Subcutaneous abdominal adipose tissue (tissue), 5 donors: ENCODE results near the gene URAD.

ENCODE experiments used
- H3K27ac ChIP-seq: one replicate; pipeline ENCODE4 v1.7.0; 2013; ENCODE audit warnings: low read depth, mild to moderate bottlenecking, inconsistent platforms, low read length, moderate library complexity
- H3K27me3 ChIP-seq, 5 donors: one replicate each; pipeline ENCODE4 v1.7.0; 2013; ENCODE audit warnings: low read length in 5 of 5, inconsistent platforms in 1 of 5; ENCODE audit not compliant: control insufficient read depth in 5 of 5, insufficient read depth in 4 of 5
- H3K36me3 ChIP-seq, 5 donors: one replicate each; pipeline ENCODE4 v1.7.0; 2013; ENCODE audit warnings: low read length in 5 of 5; ENCODE audit not compliant: control insufficient read depth in 5 of 5, insufficient read depth in 5 of 5
- H3K4me1 ChIP-seq, 5 donors: one replicate each; pipeline ENCODE4 v1.7.0; 2013; ENCODE audit warnings: low read length in 5 of 5, mild to moderate bottlenecking in 3 of 5, moderate library complexity in 1 of 5; ENCODE audit not compliant: control insufficient read depth in 5 of 5, insufficient read depth in 5 of 5
- H3K4me3 ChIP-seq, 5 donors: one replicate each; pipeline ENCODE4 v1.7.0; 2013; ENCODE audit warnings: low read length in 5 of 5, low read depth in 1 of 5
- H3K9ac ChIP-seq, 5 donors: one replicate each; pipeline ENCODE4 v1.7.0; 2013; ENCODE audit warnings: low read length in 5 of 5, mild to moderate bottlenecking in 4 of 5, moderate library complexity in 3 of 5
- H3K9me3 ChIP-seq, 5 donors: one replicate each; pipeline ENCODE4 v1.7.0; 2013; ENCODE audit warnings: low read length in 5 of 5; ENCODE audit not compliant: control insufficient read depth in 5 of 5
- donor health status: healthy.
- donor health status: healthy.
- donor health status: healthy.
- donor health status: healthy.
- donor health status: healthy.

Gene URAD

DNA sequence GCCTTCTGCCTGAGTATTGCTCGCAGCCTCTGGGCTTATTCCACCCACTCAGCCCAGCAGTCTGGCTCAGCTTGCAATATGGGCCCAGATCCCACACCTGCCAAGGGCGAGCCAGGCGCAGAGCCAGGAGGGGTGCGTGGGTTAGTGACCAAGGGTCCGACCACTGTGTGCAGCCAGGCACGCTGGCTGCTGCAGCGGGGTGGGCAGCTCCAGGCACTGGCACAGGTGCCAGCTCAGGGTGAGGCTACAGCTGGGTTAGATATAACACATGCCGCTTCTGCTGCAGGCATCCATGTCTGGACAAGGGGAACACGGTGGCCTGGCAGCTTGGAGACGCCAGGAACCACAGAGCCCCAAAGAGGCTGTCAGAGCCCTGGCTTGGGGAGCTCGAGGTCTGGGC is 12.6 kb upstream of the URAD start:
- H3K4me3 ChIP-seq = no peak overlapping the region
- H3K4me1 ChIP-seq = no peaks in the 10 kb centered on the region
- H3K27ac ChIP-seq = no peak overlapping the region
- H3K36me3 ChIP-seq = no peaks in the 10 kb centered on the region
- H3K9me3 ChIP-seq = no peaks in the 10 kb centered on the region
- H3K27me3 ChIP-seq = no peaks in the 10 kb centered on the region
- no peak overlapping the region for H3K9ac ChIP-seq

DNA sequence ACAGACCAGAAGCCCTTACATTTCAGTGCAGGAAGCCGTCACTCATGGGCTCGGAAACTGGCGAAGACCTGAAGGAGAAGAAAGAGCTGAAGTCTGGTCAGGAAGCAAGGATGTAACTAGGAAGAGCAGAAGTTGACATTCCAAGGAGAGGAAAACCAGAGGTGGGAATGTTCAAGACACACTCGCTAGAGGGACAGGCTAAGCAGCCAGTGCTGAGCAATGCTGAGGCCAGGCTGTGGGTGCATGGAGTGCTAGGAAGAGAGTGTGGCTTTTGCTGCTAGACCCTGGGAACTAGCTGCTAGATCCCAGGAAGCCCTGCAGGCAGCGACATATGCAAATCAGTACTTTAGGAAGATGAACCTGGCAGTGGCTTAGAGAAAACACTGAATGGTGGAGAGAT is 12.1 kb upstream of the URAD start:
- Histone ChIP-seq H3K4me1 (no peaks in the 10 kb centered on the region), H3K27ac (no peak overlapping the region), H3K4me3 (no peak overlapping the region), H3K27me3 (no peaks in the 10 kb centered on the region), H3K36me3 (no peaks in the 10 kb centered on the region), H3K9ac (no peak overlapping the region), H3K9me3 (no peaks in the 10 kb centered on the region)

DNA sequence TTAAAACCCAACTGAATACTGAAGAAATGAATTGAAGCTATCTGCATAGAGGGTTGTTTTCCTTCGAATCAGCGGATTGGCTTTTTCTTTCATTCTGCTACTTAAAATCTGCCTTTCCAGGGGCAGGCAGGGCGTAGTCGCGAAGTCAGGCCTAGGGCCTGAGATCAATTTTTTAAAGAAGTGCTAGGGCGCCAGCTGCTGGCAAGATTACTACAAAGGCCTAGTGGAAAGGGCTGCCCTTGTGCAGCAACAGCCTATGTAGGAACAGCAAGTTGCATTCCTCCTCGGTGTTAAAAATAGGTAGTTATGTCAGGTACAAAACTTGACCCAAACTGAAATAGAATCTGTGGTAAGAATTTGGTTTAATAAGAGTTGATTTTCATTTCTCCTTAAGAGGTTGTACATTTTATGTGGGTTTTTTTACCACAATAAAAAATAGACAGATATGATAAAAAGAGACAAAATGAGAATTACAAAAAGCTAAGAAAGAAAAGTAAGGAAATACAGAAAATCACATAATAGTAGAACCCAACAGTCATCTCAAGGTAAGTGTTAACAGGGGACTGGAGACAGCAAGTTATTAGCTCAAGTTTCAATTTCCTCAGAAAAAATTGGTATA is 9.5 kb upstream of the URAD start:
- H3K4me1 ChIP-seq = no peaks in the 10 kb centered on the region
- no peaks in the 10 kb centered on the region for H3K27me3 ChIP-seq
- peak overlapping the region in 2 of 5 donors; percentile 17 to 38 for H3K9ac ChIP-seq
- no peaks in the 10 kb centered on the region for H3K36me3 ChIP-seq
- H3K4me3 ChIP-seq = no peak overlapping the region
- H3K27ac ChIP-seq = no peak overlapping the region
- H3K9me3 ChIP-seq = no peaks in the 10 kb centered on the region

DNA sequence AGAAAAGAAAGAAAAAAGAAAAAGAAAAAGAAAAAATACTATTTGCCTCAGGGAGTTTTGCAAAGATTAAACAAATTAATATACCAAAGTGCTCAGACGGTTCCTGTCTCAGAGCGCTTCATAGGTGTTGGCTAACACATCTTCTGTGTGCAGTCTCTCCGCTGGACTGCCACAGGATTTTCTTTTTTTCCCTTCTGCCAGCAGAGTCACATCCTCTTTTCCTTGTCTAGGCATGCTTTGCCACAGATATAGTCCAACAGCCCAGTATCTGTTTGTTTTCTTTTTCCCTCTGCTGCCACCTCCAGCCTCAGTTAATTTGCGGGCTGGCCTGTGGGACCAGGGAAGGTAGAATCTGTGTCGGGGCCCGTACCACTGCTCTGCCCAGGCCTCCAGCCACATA is 3.4 kb upstream of the URAD start:
- no peak overlapping the region for H3K9ac ChIP-seq
- no peak overlapping the region for H3K4me3 ChIP-seq
- H3K27me3 ChIP-seq = peaks cover 0 to 4% (median 0%) of the 10 kb centered on the region in 5 donors
- peaks cover 0 to 8% (median 5%) of the 10 kb centered on the region in 5 donors for H3K4me1 ChIP-seq
- no peaks in the 10 kb centered on the region for H3K36me3 ChIP-seq
- no peaks in the 10 kb centered on the region for H3K9me3 ChIP-seq
- H3K27ac ChIP-seq = no peak overlapping the region

DNA sequence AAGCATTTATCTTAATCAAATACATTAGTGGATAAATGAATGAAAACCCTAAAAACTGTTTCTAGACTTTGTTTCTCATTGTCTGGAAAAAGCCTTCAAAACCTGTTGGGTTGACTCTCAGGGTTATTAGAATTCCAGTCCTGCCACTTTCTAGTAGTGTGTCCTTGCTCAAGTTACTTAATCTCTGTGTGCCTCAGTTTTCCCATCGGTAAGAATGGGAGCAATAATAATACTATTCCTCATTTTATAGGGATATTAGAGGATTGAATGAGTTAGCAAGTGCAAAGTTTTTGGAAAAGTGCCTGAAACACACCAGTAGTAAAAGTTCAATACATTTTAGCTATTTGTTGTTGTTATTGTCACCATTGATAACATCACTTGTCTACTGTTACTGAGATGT is 2.9 kb downstream of the URAD start:
- H3K9ac ChIP-seq = no peak overlapping the region
- no peak overlapping the region for H3K4me3 ChIP-seq
- no peaks in the 10 kb centered on the region for H3K36me3 ChIP-seq
- H3K4me1 ChIP-seq = peaks cover 0 to 8% (median 7%) of the 10 kb centered on the region in 5 donors
- no peak overlapping the region for H3K27ac ChIP-seq
- H3K27me3 ChIP-seq = peaks cover 14 to 24% (median 22%) of the 10 kb centered on the region in 5 donors
- no peaks in the 10 kb centered on the region for H3K9me3 ChIP-seq

DNA sequence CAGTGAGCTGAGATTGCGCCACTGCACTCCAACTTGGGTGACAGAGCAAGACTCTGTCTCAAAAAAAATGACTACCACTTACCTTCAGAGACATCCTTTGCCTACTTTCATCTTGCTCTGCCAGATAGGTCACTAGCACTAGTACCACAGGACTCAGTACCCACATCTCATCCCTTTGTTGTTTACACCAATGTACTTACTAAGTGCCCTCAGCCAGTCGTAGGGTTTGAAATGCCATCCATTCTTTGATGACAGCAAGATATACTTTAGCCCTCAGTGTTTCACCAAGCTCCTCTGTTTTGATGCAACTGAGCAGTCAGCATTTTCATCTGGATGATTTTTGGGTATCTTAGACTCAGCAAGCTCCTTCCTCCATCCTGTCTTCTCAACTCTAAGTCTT is 6.1 kb downstream of the URAD start:
- Histone ChIP-seq H3K27me3 (peaks cover 28 to 54% (median 53%) of the 10 kb centered on the region in 5 donors), H3K9me3 (no peaks in the 10 kb centered on the region), H3K9ac (no peak overlapping the region), H3K4me1 (peaks cover 0 to 31% (median 26%) of the 10 kb centered on the region in 5 donors), H3K27ac (no peak overlapping the region), H3K4me3 (no peak overlapping the region), H3K36me3 (no peaks in the 10 kb centered on the region)

DNA sequence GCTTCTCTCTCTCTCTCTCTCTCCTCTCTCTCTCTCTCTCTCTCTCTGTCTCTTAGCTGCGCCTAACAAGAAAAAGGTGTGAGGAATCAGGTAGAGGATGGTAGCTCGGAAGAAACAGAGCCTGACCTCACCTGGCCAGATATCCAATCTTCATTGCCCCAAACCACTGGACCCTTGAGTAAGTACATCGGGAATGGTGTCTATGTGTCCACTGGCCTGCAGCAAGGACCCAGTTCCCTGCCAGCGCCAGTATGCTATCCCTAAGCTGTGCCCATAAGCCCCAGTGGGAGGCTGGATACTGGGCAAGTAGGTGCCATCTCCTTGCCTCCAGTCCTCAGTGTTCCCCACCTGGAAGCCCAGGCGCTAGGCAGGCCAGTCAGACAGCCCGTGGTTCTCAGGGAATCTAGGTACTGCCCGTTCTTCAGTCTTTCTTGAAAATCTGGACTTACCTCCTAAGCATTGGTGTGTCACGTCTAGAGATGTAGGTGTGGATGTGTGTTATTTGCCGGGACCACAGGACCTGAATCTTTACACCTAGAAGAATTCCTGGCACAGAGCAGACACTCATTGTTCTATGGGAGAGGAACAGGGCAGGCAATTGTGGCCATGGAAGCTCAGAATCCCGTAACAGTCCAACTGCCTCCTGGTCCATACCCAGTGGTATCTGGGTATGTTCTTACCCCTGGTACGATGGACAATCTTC is 7.3 kb downstream of the URAD start:
- Histone ChIP-seq H3K4me3 (no peak overlapping the region), H3K36me3 (no peaks in the 10 kb centered on the region), H3K27ac (no peak overlapping the region), H3K4me1 (peaks cover 0 to 27% (median 24%) of the 10 kb centered on the region in 5 donors), H3K27me3 (peaks cover 38 to 64% (median 63%) of the 10 kb centered on the region in 5 donors), H3K9me3 (no peaks in the 10 kb centered on the region), H3K9ac (no peak overlapping the region)

DNA sequence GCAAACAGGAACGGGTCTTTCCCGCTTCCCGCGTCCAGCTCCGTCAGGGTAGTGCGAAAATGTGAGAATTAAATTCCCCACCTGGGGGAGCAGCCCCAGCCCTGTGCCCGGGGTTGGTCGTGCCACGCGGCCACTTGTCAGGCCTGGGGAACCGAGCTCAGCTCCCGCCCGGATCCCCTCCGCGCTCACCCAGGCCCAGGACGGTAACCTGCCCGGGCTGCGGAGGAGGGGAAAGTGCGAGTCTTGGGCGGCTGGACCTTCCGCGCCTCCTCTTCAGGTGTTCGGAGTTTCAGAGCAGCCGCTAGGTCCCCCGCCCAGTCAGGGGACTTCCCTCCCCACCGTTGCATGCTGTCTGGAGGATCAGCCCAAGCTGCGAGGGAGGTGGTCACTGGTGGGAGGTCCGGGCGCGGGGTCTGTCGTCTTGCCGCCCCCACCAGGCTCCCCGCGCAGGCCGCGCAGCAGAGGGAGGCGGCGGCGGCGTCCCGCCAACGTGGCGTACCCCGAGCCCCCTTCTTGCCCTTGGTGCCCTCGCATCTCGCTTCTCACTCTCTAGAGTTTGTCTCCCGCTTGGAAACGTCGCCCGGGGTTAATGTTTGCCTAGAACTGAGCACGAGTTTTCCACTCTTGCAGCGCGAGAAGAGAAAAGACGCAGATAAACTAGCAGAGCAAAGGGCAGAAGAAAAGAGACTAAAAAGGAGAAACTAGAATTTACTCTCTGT is 8.1 kb downstream of the URAD start:
- H3K9ac ChIP-seq = no peak overlapping the region
- peaks cover 44 to 72% (median 70%) of the 10 kb centered on the region in 5 donors for H3K27me3 ChIP-seq
- peaks cover 0 to 32% (median 24%) of the 10 kb centered on the region in 5 donors for H3K4me1 ChIP-seq
- H3K36me3 ChIP-seq = no peaks in the 10 kb centered on the region
- H3K4me3 ChIP-seq = no peak overlapping the region
- H3K9me3 ChIP-seq = no peaks in the 10 kb centered on the region
- H3K27ac ChIP-seq = no peak overlapping the region

DNA sequence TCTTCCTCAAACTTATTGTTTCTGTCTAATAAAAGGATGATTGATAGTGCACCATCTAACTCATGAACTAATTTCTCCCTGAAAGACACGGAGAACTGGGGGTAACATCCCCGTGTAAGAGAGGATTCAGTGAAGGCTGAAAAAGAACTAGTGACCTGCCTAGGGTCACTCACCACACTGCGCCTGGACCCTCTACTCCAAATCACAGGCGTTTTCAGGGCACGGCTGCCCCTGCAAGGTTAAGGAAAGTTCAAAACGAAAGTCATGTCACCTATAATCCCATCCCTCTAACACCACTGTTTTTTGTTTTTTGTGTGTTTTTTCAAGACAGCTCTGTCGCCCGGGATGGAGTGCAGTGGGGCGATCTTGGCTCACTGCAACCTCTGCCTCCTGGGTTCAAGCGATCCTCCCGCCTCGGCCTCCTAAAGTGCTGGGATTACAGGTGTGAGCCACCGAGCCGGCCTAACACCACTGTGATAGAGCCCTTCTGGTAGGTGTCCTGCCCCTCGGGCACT is 8.7 kb downstream of the URAD start:
- Histone ChIP-seq H3K36me3 (no peaks in the 10 kb centered on the region), H3K27me3 (peaks cover 48 to 78% (median 75%) of the 10 kb centered on the region in 5 donors), H3K4me1 (peaks cover 0 to 32% (median 24%) of the 10 kb centered on the region in 5 donors), H3K27ac (no peak overlapping the region), H3K9ac (no peak overlapping the region), H3K9me3 (no peaks in the 10 kb centered on the region), H3K4me3 (no peak overlapping the region)
